AG09319 (cell line): ENCODE results near the gene CCDC194.

Experiments used
- DNase-seq: peaks from one replicate; pipeline ENCODE4 v3.0.0-alpha.2; 2010; ENCODE audit warnings: low read depth; ENCODE audit errors: extremely low read depth
- CTCF ChIP-seq: IDR thresholded peaks from 2 replicates; pipeline ENCODE4 v1.5.1; 2011; ENCODE audit warnings: low read depth, mild to moderate bottlenecking, inconsistent platforms, low read length, moderate library complexity

The CCDC194 gene

GRCh38 chr19:17406046-17406886 lies 12.3 kb upstream of the CCDC194 start:
- DNase-seq = no peak
- no peak for TF ChIP-seq CTCF

- TF ChIP-seq CTCF = no peak
- DNase-seq = no peak
These were observed 11.5 kb upstream of the CCDC194 start, which contains the start of gene BST2 for GRCh38 chr19:17405250-17406045. TSS of gene BST2 (minus strand) at chr19:17405630. CDS start at chr19:17405575, 55 bp downstream.

DNA sequence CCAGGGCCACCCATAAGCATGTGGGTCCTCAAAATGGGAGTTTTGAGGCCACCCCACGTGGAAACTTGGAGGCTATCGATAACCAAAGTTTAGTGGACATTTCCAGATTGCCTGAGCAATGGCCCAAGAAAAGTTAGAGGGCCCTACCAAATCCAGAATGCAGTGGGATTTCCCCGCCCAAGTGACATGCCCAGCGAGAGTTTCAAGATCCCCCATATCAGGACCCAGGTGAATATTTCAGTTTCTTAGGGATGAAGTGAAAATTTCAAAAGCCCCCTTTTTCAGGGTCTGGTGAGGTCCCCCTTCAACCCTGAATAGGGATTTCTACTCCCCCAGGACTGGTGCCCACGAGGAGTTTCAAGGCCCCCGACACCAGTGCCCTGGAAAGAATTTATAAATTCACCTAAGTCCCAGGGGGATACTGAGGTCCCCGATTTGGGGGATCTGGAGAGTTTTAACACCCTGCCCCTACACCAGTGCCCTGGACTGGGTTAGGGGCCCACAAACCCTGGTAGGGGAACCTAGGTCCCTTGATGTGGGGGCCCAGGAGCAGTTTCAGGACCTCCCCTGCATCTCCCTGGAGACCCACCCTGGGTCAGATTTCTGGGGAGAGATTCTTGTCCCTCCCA lies 10.7 kb upstream of the CCDC194 start:
- no peak for TF ChIP-seq CTCF
- no peak for DNase-seq

DNA sequence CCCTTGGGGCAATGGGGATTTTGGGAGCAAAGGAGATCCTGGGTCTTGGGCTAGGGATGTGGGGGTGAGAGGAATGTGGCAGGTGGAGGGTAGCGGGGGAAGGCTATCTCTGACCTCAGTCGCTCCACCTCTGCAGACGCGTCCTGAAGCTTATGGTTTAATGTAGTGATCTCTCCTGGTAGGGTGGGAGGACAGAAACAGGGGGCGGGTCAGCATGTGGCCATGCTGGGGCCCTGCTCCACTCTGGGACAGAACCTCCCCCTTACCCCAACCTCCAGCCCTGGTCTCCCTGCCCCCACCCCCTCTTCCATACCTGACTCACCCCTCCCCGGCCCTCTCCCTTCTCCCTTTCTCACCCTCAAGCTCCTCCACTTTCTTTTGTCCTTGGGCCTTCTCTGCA lies 10.0 kb upstream of the CCDC194 start:
- DNase-seq = no peak

GRCh38 chr19:17402982-17403855 lies 9.2 kb upstream of the CCDC194 start:
- TF ChIP-seq CTCF = no peak
- DNase-seq = no peak

More for the DNA sequence above, 10.0 kb upstream of the CCDC194 start:
- no peak for TF ChIP-seq CTCF

GRCh38 chr19:17401628-17402027 lies 7.6 kb upstream of the CCDC194 start:
- no peak for TF ChIP-seq CTCF
- no peak for DNase-seq
